ENCODE measurements around the gene NOTO.

The NOTO gene

GRCh38 chr2:73232403-73233153, 30.2 kb downstream of the NOTO start:
- TF ChIP-seq MAX (IDR thresholded peaks at IDR 0.05; ENCODE audit: low read depth, low read length), result peak; percentile 28; the same call in 1 of the 2 replicates
- TF ChIP-seq POLR2A (IDR thresholded peaks at IDR 0.05; ENCODE audit: extremely low read depth, insufficient read length), result no peak
- peak; percentile 4 for TF ChIP-seq CTCF (IDR thresholded peaks at IDR 0.05; ENCODE audit: low read depth, low read length)
- DNase-seq (ENCODE audit: low read depth), result peak; percentile 55

GRCh38 chr2:73233154-73233931, 31.0 kb downstream of the NOTO start, which contains the start of gene PRADC1:
Gene PRADC1 (minus strand): TSS chr2:73233239. CDS start chr2:73233160, 79 bp downstream.
- H3K4me3 ChIP-seq (ENCODE audit: low read depth, low read length), result peak within 1 kb of the TSS; percentile 96
- TF ChIP-seq MAX (IDR thresholded peaks at IDR 0.05; ENCODE audit: low read depth, low read length), result peak; percentile 60
- TF ChIP-seq CTCF (IDR thresholded peaks at IDR 0.05; ENCODE audit: low read depth, low read length), result no peak
- peak; percentile 47 for TF ChIP-seq MYC (IDR thresholded peaks at IDR 0.05; ENCODE audit: low read depth, low read length)
- TF ChIP-seq POLR2A (IDR thresholded peaks at IDR 0.05; ENCODE audit: extremely low read depth, insufficient read length), result peak; percentile 72

More at GRCh38 chr2:73232403-73233153, 30.2 kb downstream of the NOTO start:
- peak overlapping the region; percentile 72 for H3K4me3 ChIP-seq (ENCODE audit: low read depth, low read length)

GRCh38 chr2:73233932-73234832, 31.8 kb downstream of the NOTO start, which contains the start of gene CCT7:
Gene CCT7 (plus strand): TSS chr2:73234308. CDS start chr2:73234379, 71 bp downstream.
- DNase-seq (ENCODE audit: low read depth), result peak; percentile 96

More at GRCh38 chr2:73233154-73233931, 31.0 kb downstream of the NOTO start, which contains the start of gene PRADC1:
- DNase-seq (ENCODE audit: low read depth), result peak; percentile 100

GRCh38 chr2:73235315-73236028, 33.1 kb downstream of the NOTO start:
- peak; percentile 40 for DNase-seq (ENCODE audit: low read depth)
- peak overlapping the region; percentile 96 for H3K4me3 ChIP-seq (ENCODE audit: low read depth, low read length)
- TF ChIP-seq POLR2A (IDR thresholded peaks at IDR 0.05; ENCODE audit: extremely low read depth, insufficient read length) (no peak), MAX (IDR thresholded peaks at IDR 0.05; ENCODE audit: low read depth, low read length) (no peak), MYC (IDR thresholded peaks at IDR 0.05; ENCODE audit: low read depth, low read length) (no peak), CTCF (IDR thresholded peaks at IDR 0.05; ENCODE audit: low read depth, low read length) (no peak)

More at GRCh38 chr2:73233932-73234832, 31.8 kb downstream of the NOTO start, which contains the start of gene CCT7:
- TF ChIP-seq CTCF (IDR thresholded peaks at IDR 0.05; ENCODE audit: low read depth, low read length), result no peak
- TF ChIP-seq MAX (IDR thresholded peaks at IDR 0.05; ENCODE audit: low read depth, low read length), result peak; percentile 50
- peak; percentile 88 for TF ChIP-seq MYC (IDR thresholded peaks at IDR 0.05; ENCODE audit: low read depth, low read length)
- peak; percentile 92 for TF ChIP-seq POLR2A (IDR thresholded peaks at IDR 0.05; ENCODE audit: extremely low read depth, insufficient read length)
- peak within 1 kb of the TSS; percentile 96 for H3K4me3 ChIP-seq (ENCODE audit: low read depth, low read length)

Data from NB4 (cell line).